GM23338 (cell line): ENCODE results near the gene NCKAP5.

ENCODE experiments used
- EZH2 ChIP-seq: fragments of 200-600 bp; sonication (generic); IDR thresholded peaks from one replicate; pipeline ENCODE4 v1.8.0; 2017; ENCODE audit warnings: antibody characterized with exemption, mild to moderate bottlenecking, low read depth; ENCODE audit not compliant: unreplicated experiment
- EZH2phosphoT487 ChIP-seq: fragments of 200-600 bp; sonication (generic); IDR thresholded peaks from one replicate; pipeline ENCODE4 v1.8.1; 2018; ENCODE audit warnings: antibody characterized with exemption; ENCODE audit not compliant: unreplicated experiment
- JUNB ChIP-seq: IDR thresholded peaks from one replicate; pipeline ENCODE4 v1.6.1; 2016; ENCODE audit warnings: antibody characterized with exemption; ENCODE audit not compliant: unreplicated experiment
- POLR2AphosphoS5 ChIP-seq: IDR thresholded peaks from 2 replicates; pipeline ENCODE4 v1.6.1; 2016; ENCODE audit warnings: antibody characterized with exemption, low read depth
- REST ChIP-seq: IDR thresholded peaks from one replicate; pipeline ENCODE4 v1.6.1; 2018; ENCODE audit warnings: antibody characterized with exemption; ENCODE audit not compliant: unreplicated experiment
- TF ChIP-seq, protein P1 (sequence below), 2 experiments: fragments of 200-600 bp in 1 of 2; sonication (generic) in 1 of 2; conservative IDR thresholded peaks; 2 replicates each; pipeline versions ENCODE4 v1.5.1 to v1.6.1; 2016 to 2017; ENCODE audit warnings: antibody characterized with exemption in 2 of 2, low read depth in 2 of 2, mild to moderate bottlenecking in 2 of 2, moderate library complexity in 1 of 2

- TF ChIP-seq, protein P1, sequence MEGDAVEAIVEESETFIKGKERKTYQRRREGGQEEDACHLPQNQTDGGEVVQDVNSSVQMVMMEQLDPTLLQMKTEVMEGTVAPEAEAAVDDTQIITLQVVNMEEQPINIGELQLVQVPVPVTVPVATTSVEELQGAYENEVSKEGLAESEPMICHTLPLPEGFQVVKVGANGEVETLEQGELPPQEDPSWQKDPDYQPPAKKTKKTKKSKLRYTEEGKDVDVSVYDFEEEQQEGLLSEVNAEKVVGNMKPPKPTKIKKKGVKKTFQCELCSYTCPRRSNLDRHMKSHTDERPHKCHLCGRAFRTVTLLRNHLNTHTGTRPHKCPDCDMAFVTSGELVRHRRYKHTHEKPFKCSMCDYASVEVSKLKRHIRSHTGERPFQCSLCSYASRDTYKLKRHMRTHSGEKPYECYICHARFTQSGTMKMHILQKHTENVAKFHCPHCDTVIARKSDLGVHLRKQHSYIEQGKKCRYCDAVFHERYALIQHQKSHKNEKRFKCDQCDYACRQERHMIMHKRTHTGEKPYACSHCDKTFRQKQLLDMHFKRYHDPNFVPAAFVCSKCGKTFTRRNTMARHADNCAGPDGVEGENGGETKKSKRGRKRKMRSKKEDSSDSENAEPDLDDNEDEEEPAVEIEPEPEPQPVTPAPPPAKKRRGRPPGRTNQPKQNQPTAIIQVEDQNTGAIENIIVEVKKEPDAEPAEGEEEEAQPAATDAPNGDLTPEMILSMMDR (conservative IDR thresholded peaks at IDR 0.05; ENCODE audit: low read depth in 2 of 2), result no peak
- no peak for TF ChIP-seq EZH2
- TF ChIP-seq POLR2AphosphoS5, result no peak
- TF ChIP-seq EZH2phosphoT487, result no peak
- TF ChIP-seq REST, result no peak
- TF ChIP-seq JUNB, result no peak
Measured at GRCh38 chr2:132730611-132731010, 837.7 kb downstream of the NCKAP5 start.
